Natural killer cell (primary cell): ENCODE measurements around the gene SLC26A8. TPM values are rescaled to one million over a fixed set of nuclear protein-coding genes. Genes with fewer than 3 reads are reported as not detected.
"Not testable (repeated sequence)": the region's sequence is repeated elsewhere in the genome, so short reads cannot be mapped to it uniquely, and the experiment has no call there.

Source experiments
- ATAC-seq, 3 donors: fragments of 150-1000 bp in 2 of 3; fragments of 200-7000 bp in 1 of 3; cut with Tn5 transposase; 1 replicate in 1 of 3; 2 replicates in 2 of 3; pipeline ENCODE4 v1.10.0; 2021; ENCODE audit warnings: mild to moderate bottlenecking in 2 of 3, moderate library complexity in 2 of 3
- DNase-seq, 2 donors: peaks; one replicate each; pipeline versions ENCODE4 v3.0.0 to v3.0.0-alpha.2; 2013 to 2021; ENCODE audit warnings: mixed read lengths in 1 of 2
- H3K27ac ChIP-seq: one replicate; pipeline ENCODE4 v1.5.1; 2013; ENCODE audit warnings: mild to moderate bottlenecking, low read length
- H3K27me3 ChIP-seq: one replicate; pipeline ENCODE4 v1.6.1; 2013; ENCODE audit warnings: low read length; ENCODE audit not compliant: control insufficient read depth, insufficient read depth
- H3K36me3 ChIP-seq: one replicate; pipeline ENCODE4 v1.6.1; 2013; ENCODE audit warnings: low read length; ENCODE audit not compliant: control insufficient read depth, insufficient read depth
- H3K4me1 ChIP-seq: one replicate; pipeline ENCODE4 v1.6.1; 2013; ENCODE audit warnings: low read length; ENCODE audit not compliant: control insufficient read depth, insufficient read depth
- H3K4me3 ChIP-seq: one replicate; pipeline ENCODE4 v1.5.1; 2013; ENCODE audit warnings: low read length
- H3K9me3 ChIP-seq: one replicate; pipeline ENCODE4 v1.6.1; 2013; ENCODE audit warnings: low read length; ENCODE audit not compliant: control insufficient read depth, insufficient read depth
- H3K27ac Mint-ChIP-seq, 2 donors: one replicate each; pipeline ENCODE4 v1.8.0; 2022; ENCODE audit warnings: mild to moderate bottlenecking in 2 of 2, mixed read lengths in 2 of 2, moderate library complexity in 1 of 2
- H3K27me3 Mint-ChIP-seq, 2 donors: one replicate each; pipeline ENCODE4 v1.8.0; 2022; ENCODE audit warnings: low read depth in 2 of 2, mixed read lengths in 2 of 2
- H3K36me3 Mint-ChIP-seq: one replicate; pipeline ENCODE4 v1.8.0; 2022; ENCODE audit warnings: mixed read lengths
- H3K4me1 Mint-ChIP-seq, 2 donors: one replicate each; pipeline ENCODE4 v1.8.0; 2022; ENCODE audit warnings: mixed read lengths in 2 of 2
- H3K4me3 Mint-ChIP-seq: one replicate; pipeline ENCODE4 v1.8.0; 2022; ENCODE audit warnings: mild to moderate bottlenecking, moderate library complexity, mixed read lengths
- H3K9me3 Mint-ChIP-seq, 2 donors: one replicate each; pipeline ENCODE4 v1.8.0; 2022; ENCODE audit warnings: mixed read lengths in 2 of 2
- CTCF ChIP-seq: fragments of 200-600 bp; IDR thresholded peaks from one replicate; pipeline ENCODE4 v1.8.0; 2022; ENCODE audit warnings: antibody characterized with exemption
- WGBS: methylation state at CpG from one replicate; pipeline ENCODE4 v1.1.7; 2013; ENCODE audit warnings: missing lambda C conversion rate; ENCODE audit not compliant: insufficient coverage; 5-methylcytosine and 5-hydroxymethylcytosine counted together
- intact Hi-C: fragments of 100-400 bp; cut with micrococcal nuclease; formaldehyde crosslinking; loops from one replicate; pipeline ENCODE4 v1.14.2; 2022
- total RNA-seq, 4 donors: library from RNA; stranded (reverse); fragments of 120-200 nt in 1 of 4; gene quantifications; one replicate each; pipeline versions ENCODE4 v1.2.3 to v1.2.4, GENCODE V29; 2013 to 2022

Gene SLC26A8
- total RNA-seq, 3 donors from 2014 or later (not counting 1 experiment from before 2014, with no cell fraction given) = 0.93 TPM; not detected in 2

- H3K36me3 ChIP-seq = peaks cover 10% of the 10 kb centered on the region
- DNase-seq (no peak), ATAC-seq (no peak)
- H3K4me3 ChIP-seq = no peak overlapping the region
- H3K4me3 Mint-ChIP-seq = no peak overlapping the region
- 98% methylated on average over 5 of the region's 8 CpGs for WGBS
- peaks cover 12% of the 10 kb centered on the region for H3K9me3 ChIP-seq
- no peaks in the 10 kb centered on the region for H3K27me3 Mint-ChIP-seq
- intact Hi-C loops = no loop called here
- peaks cover 19 to 26% of the 10 kb centered on the region in 2 donors for H3K4me1 Mint-ChIP-seq
- no peak overlapping the region for H3K27ac ChIP-seq
- H3K9me3 Mint-ChIP-seq = peaks cover 2 to 3% of the 10 kb centered on the region in 2 donors
- no peak overlapping the region for H3K27ac Mint-ChIP-seq
- H3K36me3 Mint-ChIP-seq = peaks cover 22% of the 10 kb centered on the region
- H3K27me3 ChIP-seq = no peaks in the 10 kb centered on the region
- H3K4me1 ChIP-seq = no peaks in the 10 kb centered on the region
- TF ChIP-seq CTCF = no peak
These were observed 112.4 kb downstream of the SLC26A8 start for GRCh38 chr6:35911871-35912653.

GRCh38 chr6:35909571-35909970 is 114.9 kb downstream of the SLC26A8 start:
- Mint-ChIP-seq H3K36me3 (peaks cover 22% of the 10 kb centered on the region), H3K4me1 (peaks cover 22 to 33% of the 10 kb centered on the region in 2 donors), H3K27ac (peak overlapping the region; percentile 0 to 55)
- H3K27me3 ChIP-seq, H3K4me1 ChIP-seq, DNase-seq, intact Hi-C loops, H3K27me3 Mint-ChIP-seq, H3K4me3 ChIP-seq, H3K9me3 Mint-ChIP-seq, H3K4me3 Mint-ChIP-seq, H3K27ac ChIP-seq: not testable (repeated sequence)
- peaks cover 12% of the 10 kb centered on the region for H3K9me3 ChIP-seq
- H3K36me3 ChIP-seq = peaks cover 10% of the 10 kb centered on the region
- ATAC-seq = peak in 2 of 3 donors; percentile 24 to 36
- WGBS = 65% methylated on average over 2 of the region's 2 CpGs

- H3K36me3 Mint-ChIP-seq = peaks cover 22% of the 10 kb centered on the region
- H3K4me1 ChIP-seq, H3K4me3 ChIP-seq, DNase-seq, H3K27me3 Mint-ChIP-seq, ATAC-seq, intact Hi-C loops, H3K27me3 ChIP-seq, H3K9me3 Mint-ChIP-seq, H3K27ac ChIP-seq, H3K4me3 Mint-ChIP-seq: not testable (repeated sequence)
- Histone ChIP-seq H3K36me3 (peaks cover 13% of the 10 kb centered on the region), H3K9me3 (peaks cover 12% of the 10 kb centered on the region)
- 100% methylated on average over 5 of the region's 5 CpGs for WGBS
- peaks cover 22 to 33% of the 10 kb centered on the region in 2 donors for H3K4me1 Mint-ChIP-seq
- H3K27ac Mint-ChIP-seq = peak overlapping the region in 1 of 2 donors; percentile 44
These were observed 115.6 kb downstream of the SLC26A8 start for GRCh38 chr6:35908753-35909401.

- Mint-ChIP-seq H3K27ac (peak overlapping the region in 1 of 2 donors; percentile 44), H3K9me3 (peaks cover 2 to 3% of the 10 kb centered on the region in 2 donors), H3K4me3 (no peak overlapping the region), H3K27me3 (no peaks in the 10 kb centered on the region), H3K4me1 (peaks cover 22 to 33% of the 10 kb centered on the region in 2 donors), H3K36me3 (peaks cover 22% of the 10 kb centered on the region)
- WGBS = 52% methylated on average over 5 of the region's 6 CpGs
- DNase-seq = no peak
- Histone ChIP-seq H3K4me3 (no peak overlapping the region), H3K27ac (no peak overlapping the region), H3K4me1 (no peaks in the 10 kb centered on the region), H3K27me3 (no peaks in the 10 kb centered on the region), H3K36me3 (peaks cover 13% of the 10 kb centered on the region), H3K9me3 (peaks cover 12% of the 10 kb centered on the region)
- no peak for ATAC-seq
- intact Hi-C loops = no loop called here
- TF ChIP-seq CTCF = no peak
These were observed 116.7 kb downstream of the SLC26A8 start for GRCh38 chr6:35907750-35908149.
